ENCODE measurements around the gene GABARAP.

Gene GABARAP

DNA sequence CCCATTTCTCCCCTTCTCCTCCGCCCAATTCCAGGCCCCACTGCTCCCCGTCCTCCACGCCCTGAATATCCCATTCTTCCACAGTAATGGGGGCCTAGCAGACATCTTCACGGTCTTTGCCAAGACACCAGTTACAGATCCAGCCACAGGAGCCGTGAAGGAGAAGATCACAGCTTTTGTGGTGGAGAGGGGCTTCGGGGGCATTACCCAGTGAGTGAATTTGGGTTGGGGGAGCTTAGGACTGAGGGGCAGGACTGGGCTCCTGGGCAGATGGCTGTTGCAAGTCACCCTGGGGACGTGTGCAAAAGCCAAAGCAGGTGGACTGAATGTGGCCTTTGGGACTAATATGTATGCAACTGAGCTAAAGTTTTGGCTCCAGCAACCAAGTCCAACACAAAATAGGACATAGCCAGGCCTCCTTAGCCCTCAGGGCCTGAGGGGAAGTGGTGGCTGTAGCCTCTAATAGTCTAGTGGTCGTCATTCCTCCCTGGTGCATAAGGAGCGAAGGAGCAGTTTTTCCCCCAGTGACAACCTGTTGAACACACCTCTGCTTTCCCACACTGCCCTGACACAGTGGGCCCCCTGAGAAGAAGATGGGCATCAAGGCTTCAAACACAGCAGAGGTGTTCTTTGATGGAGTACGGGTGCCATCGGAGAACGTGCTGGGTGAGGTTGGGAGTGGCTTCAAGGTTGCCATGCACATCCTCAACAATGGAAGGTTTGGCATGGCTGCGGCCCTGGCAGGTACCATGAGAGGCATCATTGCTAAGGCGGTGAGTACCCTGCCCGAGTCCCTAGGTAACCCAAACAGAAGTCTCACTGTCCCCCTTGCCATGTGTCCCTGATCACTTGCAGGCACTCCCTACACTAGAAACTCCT lies 19.9 kb downstream of the GABARAP start:
- no peak for DNase-seq (ENCODE audit: low spot score)

DNA sequence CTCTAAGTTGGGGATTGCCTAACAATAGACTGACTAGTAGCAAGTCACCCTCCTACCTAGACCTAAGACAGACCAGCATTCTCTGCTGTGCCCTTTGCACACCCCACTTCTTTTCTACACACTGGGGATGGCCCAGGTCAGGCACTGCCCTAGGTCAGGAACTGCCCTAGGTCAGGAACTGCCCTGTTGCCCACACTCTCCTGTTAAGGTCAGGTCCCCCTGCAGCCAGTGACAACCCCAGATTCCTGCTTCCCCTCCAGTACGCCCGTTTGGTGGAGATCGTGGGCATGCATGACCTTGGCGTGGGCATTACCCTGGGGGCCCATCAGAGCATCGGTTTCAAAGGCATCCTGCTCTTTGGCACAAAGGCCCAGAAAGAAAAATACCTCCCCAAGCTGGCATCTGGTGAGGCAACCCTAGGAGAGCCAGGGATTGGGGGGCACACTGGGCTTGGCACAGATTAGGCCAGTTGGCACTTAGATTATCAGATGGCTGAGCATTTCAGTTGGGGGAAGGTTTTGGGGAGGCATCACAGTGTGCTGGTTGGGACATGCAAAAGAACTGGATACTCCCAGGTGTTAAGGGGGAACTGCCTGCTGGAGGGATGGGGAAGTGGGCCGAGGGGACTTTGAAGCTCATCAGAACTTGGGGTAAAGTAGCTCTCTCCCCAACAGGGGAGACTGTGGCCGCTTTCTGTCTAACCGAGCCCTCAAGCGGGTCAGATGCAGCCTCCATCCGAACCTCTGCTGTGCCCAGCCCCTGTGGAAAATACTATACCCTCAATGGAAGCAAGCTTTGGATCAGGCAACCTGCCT lies 20.8 kb downstream of the GABARAP start:
- DNase-seq (ENCODE audit: low spot score), result no peak

DNA sequence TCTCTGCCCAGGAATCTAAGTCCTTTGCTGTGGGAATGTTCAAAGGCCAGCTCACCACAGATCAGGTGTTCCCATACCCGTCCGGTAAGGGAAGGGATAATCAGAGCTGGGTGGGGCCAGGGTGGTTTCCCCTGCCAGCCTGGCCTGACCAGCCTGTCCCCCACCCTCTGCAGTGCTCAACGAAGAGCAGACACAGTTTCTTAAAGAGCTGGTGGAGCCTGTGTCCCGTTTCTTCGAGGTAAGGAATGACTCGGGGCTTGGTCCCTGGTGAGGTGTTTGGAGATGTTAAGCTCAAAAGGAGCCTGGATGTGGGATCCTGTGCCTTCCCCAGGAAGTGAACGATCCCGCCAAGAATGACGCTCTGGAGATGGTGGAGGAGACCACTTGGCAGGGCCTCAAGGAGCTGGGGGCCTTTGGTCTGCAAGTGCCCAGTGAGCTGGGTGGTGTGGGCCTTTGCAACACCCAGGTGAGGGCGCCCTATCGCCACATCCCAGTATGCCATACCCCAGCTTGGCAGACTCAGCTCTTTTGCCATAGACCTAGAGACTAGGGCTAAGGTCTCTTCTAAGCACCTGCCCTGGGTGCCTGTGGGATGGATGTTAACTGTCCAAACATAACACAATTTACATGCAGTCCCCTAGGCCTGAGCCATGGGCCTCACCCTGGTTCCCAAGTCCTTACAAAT lies 21.5 kb downstream of the GABARAP start:
- DNase-seq (ENCODE audit: low spot score), result peak; percentile 86

DNA sequence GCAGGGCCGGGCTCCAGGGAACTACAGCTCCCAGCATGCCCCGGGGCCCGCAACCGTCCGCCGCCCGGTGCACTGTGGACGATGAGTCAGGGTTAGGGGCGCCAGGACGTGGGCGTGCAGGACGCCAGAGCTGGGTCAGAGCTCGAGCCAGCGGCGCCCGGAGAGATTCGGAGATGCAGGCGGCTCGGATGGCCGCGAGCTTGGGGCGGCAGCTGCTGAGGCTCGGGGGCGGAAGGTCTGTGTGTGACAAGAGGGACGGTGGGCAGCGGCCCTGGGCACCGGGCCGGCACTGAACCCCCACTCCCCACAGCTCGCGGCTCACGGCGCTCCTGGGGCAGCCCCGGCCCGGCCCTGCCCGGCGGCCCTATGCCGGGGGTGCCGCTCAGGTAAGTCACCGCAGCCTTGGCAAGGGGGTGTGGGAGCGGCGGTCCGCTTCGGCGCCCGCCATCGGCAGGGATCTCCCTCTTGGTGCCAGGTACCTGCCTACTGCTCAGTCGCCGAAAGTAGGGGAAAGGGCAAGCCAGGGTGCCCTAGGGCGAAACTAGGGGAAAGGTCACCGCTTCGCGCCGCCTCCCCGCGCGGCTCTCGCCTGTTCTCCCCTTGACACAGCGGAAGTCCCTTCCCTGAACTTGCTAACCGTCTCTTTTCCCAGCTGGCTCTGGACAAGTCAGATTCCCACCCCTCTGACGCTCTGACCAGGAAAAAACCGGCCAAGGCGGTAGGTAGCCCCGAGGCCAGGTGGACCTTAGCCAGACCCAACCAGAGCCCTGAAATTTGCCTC lies 22.2 kb downstream of the GABARAP start, which contains the start of the genes ACADVL and DLG4:
Gene ACADVL, plus strand, starts transcription at position 127 of the 781 bp plus-strand sequence. Its CDS starts 47 bp downstream, at position 174.
Gene DLG4, minus strand, starts transcription at position 25 of the 781 bp plus-strand sequence.
- DNase-seq (ENCODE audit: low spot score), result peak; percentile 85

DNA sequence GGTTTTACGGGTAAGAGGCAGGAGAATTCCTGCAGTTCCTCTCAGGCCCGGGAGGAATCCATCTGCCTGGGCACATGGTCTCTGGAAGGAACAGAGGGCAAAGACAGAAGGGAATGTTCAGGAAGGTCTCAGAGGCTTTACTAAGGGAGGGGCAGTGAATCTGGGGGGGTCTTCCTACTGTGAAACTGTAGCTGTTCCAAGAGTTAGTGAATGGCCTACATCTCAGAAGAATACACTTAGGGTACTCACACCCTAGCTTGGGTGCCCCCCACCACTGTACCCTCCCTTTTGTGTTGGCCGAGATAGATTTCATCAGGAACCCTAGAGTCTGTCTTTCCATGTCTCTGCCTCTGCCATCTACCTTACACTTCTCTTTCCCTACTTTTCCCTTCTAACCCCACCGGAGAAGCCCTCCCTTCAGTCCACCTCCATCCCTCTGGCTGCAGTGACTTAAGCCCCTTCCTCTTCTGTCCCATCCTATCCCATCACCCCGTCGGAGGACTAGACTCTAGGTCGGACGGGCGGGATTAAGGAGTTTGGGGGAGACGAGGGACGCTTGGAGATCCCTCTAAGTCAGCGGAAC lies 22.9 kb downstream of the GABARAP start:
- DNase-seq (ENCODE audit: low spot score), result no peak

DNA sequence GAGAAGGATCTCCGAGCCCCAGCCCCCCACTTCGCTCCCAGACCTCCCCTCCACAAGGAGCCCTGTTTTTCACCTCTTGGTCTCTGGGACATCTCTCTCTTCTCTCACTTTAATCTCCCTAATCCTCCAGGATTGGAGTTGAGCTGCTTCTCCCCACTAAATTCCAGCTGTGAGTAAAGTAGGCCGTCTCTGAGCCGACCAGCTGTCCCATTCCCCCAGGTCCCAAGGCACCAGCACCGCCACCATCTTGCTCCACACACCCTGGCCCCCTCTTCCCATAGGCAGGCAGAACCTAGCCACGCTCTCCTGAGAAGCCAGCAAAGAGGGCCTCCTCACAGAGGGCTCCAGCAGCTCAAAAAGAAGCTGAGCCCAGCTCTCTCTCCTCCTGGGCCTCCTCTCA lies 23.5 kb downstream of the GABARAP start:
- DNase-seq (ENCODE audit: low spot score), result no peak

DNA sequence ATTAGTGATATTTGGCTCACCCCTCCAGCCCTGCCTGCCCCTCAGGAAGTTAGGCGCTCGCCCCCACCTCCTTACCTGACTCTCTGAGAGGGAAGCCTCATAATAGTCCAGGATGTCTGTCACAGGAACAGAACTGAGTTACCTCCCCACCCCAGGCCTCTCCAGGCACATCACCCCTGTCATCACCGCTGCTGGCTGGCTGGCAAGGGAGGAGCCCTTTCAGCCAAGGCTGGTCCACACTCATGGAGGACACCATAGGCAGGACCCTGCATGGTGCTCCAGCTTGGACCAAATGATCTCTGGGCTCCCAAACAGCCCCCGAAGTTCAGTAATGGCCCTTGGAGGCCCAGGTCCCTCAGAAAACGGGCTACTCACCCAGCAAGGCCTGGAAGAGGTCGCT lies 24.1 kb downstream of the GABARAP start:
- no peak for DNase-seq (ENCODE audit: low spot score)

DNA sequence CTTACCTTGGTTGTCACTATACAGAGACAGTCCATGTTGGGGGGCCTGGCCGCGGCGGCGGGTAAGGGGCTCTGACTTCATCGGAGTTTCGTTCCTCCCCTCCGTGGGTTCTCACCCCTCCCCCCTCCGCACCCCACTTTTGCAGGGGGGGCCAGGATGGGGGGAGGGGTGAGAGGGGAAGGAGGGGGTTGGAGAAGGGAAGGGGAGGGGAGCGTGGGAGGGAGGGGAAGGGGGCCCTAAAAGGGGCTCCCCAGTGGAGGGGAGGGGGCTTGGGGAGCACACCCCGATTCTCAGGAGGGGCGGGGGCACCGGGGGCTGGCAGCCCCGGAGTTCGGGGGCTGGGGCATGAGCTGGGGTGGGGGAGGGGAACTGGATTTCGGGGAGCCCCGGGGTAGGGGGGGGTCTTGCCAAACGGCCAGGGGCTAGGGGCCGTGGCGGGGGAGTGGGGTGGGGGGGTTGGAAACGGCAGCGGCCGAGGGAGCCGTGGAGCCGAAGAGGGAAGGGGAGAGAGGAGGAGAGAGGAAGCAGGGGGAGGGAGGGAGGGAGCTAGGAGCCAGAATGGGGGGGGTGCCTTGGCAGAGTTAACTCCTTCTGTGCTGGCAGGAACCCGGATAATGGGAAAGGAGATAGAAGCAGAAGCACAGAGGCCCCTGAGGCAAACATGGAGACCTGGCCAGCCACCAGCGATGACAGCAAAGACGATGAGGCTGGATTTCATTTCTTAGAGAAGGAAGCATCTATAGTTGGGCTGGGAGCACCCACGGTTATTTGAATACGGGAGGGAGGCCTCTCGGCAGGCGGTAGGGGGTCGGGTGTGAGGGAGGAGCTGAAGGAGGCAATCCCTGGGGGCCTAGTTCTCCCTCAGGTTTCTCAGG lies 24.9 kb downstream of the GABARAP start:
- no peak for DNase-seq (ENCODE audit: low spot score)

DNA sequence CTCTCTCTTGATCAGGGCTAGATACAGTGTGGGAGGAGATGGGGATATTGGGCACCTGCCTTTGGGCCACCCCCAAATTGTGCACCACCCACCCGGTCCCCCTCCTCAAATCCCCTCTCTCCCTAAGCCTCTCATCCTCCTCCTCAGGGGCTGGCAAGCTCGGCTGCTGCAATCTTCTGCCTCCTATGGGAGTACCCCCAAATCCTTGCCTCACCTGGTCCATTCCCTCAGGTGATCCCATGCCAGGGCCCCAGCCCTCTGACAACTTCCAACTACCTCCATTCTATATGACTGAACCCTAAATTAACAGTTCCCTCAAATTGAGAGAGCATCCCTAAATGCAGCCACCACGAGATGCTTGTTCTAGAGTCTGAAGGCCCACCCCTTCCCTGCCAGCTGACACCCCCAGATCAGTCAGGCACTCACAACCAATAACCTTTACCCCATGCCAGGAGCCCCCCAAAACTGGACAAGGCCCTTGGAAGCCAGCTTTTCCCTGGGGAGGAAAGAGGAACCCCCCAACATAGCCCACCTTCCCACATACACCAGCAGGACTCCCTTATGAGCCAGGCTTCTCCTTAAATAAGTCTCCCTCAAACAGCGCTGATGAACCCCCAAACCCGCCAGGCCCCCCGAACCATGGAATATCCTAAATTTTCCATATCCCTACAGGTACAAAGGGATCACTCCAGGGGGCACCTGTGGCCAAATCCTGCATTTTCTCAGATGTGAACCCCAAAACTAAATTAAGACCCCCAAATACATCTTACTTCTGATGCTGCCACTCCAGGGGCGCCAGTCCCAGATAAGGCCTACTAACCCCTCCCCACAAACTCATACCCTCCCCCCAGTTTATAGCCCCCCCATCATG lies 25.8 kb downstream of the GABARAP start:
- DNase-seq (ENCODE audit: low spot score), result no peak

DNA sequence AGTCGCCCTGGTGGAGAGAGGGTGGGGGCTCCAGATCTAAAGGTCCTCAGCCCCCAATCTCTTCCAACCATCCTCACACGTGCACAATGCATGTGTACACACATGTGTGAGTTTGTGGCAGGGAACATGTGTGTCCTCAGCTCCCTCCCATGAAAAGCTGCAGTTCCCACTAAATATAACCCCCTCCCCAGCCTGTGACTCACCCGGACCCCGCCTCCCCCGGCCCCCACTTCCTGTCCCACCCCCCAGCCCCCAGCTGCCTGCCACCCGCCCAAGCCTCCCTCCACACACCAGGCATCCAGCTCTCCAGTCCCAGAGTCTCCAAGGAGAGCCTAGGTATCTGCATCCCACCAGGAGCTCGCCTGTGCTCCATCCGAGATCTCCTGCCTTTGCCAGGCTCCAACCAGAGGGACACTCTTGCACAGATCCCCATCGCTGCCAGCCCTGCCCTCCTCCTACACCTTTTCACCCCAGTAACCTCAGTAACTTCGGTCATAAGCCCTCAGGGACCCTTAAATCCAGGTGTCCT lies 26.5 kb downstream of the GABARAP start:
- DNase-seq (ENCODE audit: low spot score), result no peak

DNA sequence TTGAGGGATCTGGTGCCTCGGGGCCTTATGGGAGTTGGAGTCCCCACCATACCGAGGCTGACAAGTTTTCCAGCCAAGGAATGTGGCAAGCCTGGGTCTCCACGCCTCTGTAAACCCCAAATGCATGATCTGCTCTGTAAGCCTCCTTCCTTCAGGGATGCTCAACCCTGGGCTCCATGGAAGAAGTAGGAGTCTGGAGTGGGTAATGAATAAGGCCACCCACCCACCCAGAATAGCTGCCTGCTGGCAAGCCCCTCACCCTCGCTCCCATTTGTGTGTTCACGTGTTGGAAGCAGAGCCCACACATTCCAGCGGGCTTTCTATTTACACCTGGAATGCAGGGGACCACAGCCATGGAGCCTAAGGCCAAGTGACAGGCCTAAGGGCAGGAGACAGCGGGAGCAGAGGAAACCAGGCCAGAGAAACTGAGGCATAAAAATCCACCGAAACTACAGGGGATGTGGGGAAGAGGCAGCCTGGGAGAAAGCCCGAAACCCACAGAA lies 27.1 kb downstream of the GABARAP start:
- DNase-seq (ENCODE audit: low spot score), result no peak

DNA sequence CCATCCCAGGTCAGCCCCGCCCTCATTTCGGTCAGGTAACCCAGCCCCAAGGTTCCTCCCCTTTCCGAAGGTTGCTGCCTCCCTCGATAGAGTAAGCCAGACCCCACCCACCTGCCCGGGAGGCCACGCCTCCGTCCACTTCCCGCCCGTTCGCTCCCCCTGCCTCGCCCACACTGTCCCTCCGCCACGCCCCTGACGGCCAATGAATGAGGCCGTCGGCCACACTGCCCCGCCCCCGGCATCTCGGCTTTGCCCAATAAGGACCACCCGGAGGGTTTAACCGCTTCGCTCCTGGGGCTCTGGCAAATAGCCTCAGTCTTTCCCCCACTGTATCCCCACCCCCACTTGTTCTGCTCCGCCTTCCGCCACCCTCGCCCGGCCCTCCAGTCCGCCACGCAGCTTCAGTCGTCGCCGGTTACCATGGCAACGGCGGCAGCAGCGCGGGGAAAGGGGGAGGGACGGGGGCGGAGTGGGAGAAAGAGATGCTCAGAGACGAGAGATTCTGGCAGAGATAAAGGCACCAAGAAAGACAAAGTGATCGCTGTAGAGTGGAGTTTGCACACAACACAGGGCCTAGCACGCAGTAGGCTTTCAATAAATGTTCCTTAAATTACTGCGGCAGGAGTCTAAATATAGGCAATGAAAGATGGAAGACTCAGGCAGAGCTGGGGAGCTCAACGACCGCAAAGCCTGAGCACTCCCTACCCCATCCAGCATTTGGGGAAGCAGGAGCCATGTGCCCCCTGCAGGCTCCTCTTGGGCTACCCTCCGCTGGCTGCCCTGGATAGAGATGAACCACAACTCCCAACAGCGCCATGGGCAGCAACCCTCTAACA lies 27.7 kb downstream of the GABARAP start:
- peak; percentile 89 for DNase-seq (ENCODE audit: low spot score)

DNA sequence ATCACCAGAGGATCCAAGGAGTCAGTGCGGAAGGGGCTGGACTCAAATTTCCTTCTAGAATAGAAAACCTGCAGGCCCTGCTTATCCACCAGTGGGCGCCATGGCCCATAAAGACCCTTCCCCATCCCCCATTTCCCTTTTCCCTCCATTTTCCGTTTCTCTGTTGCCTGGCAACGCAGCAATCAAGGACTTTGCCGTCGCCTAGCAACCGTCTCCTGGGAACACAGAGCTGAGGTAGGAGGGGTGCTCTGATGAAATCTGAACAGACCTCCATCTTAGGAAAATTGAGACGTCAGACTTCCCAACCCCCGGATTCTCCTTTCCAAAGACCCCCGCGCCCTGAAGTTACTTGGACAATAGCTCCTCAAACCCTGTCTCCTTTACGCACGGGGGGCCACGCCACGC lies 28.4 kb downstream of the GABARAP start:
- DNase-seq (ENCODE audit: low spot score), result peak; percentile 69

DNA sequence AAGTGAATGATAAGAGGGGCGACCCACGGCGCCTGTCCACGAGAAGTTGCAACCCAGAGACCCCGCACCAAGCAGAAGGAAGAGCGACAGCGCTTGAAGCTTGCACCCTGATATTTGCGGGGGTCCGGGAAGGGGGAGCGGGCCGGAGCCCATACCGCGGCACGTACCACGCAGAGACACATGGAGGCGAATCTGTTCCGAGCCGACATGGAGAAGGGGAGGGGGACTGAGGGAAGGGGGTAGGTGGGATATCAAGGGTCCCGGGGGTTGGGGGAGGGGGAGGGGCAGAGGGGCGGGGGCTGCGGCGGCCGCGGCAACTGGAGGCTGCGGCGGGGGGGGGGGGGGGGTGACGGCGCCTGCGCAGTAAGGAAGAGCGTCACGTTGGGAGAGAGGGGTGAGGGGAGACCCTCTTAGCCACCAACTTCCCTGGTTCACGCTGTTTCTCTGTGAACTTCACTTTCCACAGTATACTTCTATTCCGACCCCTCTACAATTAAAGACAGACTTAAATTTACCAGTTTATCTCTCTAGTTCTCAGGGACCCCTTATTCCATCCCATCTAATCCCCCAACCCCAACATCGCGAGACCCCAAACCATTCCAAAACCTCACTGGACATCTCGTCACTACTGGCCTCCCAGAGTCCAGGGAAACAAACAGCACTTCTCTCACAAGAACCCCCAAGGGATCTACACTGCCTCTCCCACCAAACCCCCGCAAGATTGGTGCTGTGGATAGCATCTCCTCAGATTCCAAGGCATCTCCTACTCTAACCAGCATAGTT lies 30.6 kb downstream of the GABARAP start:
- no peak for DNase-seq (ENCODE audit: low spot score)

DNA sequence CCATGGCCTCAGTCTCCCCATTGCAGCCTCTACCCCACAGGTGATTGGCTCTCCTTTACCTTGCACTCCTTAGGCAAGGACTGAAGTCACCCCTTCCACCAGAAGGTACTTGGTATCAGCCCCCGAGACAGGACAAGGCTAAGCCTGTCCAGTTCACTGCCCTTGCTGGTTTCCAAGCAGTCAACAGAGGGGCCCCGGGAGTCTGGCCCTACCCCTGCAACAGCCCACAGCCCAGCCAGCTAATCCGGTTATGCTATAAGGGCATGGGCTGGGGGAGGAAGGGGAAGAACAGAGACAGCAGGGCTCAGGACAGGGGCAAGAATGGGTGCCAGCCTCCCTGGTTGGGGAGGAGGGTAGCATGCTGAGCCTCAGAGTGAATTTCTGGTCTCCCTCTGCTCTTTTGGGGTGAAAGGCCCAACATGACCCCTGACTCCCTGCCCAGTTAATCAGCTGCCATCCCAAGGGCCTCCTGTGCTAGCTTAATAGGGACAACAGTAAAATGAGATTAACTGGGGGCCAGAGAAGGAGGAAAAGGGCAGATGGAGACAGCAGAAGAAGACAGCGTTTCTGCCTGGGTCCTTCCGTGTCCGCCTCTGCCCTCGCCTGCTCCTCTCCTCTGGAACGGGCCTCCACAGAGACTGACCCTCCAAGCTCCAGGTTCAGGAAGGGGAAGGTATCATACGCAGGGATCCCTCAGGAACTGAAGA lies 33.3 kb downstream of the GABARAP start:
- DNase-seq (ENCODE audit: low spot score), result no peak

DNA sequence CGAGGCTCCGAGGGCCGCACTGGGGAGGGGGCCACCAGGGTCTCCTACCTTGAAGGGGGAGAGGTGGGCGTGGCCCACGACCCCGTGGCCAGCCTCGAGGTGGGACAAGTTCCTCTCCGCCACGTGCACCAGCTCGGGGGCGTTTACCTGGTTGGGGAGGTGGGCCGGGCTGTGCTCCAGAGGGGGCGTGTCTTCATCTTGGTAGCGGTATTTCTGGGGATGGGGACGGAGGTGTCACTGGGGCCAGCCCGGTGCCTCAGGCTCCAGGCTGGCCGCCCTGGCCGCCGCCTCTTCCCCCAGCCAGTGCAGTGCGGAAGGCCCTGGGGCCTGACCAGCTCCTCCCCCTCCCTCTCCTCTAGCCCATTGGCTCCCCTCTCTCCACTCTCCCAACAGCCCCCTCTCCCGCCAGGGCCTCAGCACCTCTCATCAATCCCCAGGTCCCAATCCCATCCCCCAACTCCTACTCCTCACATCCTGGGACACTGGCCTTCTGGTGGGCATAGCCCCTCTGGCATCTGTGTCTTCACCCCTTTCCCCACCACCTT lies 34.1 kb downstream of the GABARAP start:
- DNase-seq (ENCODE audit: low spot score), result no peak

Data from hematopoietic multipotent progenitor cell treated with erythropoietin and hydrocortisone succinate and interleukin-3 and kit ligand, for 17 days (in vitro differentiated cells).